Endothelial cell of umbilical vein (primary cell): ENCODE results near the gene COASY. TPM values are rescaled to one million over a fixed set of nuclear protein-coding genes. Genes with fewer than 3 reads are reported as not detected.

Experiments
- BruUV-seq: library from RNA; stranded (reverse); fragments of 400-500 nt; replicated peaks from 2 replicates; lab custom pipeline; 2021; lab: Mats Ljungman, UMichigan
- CTCF ChIA-PET: fragments of 300-600, 350-600 bp; sonication (Branson Sonifier 250); formaldehyde crosslinking; loops from one replicate; lab custom pipeline; 2021; ENCODE audit warnings: antibody characterized with exemption, inconsistent platforms; lab: Charles Lee
- POLR2A ChIA-PET: fragments of 300-600, 350-600 bp; sonication (Branson Sonifier 250); formaldehyde crosslinking; loops from one replicate; lab custom pipeline; 2021; ENCODE audit warnings: antibody characterized with exemption, inconsistent platforms; lab: Charles Lee
- DNase-seq: peaks from one replicate; pipeline ENCODE4 v3.0.0-alpha.2; 2011; ENCODE audit warnings: low read depth, low spot score
- FAIRE-seq: peaks from 2 replicates; lab custom pipeline; 2011; peaks lifted over from hg19 to GRCh38; lab: Jason Lieb, UNC
- H2AFZ ChIP-seq: 2 replicates; pipeline ENCODE4 v1.6.0; 2012; ENCODE audit warnings: low read depth, low read length, control low read depth, inconsistent platforms
- H3K27ac ChIP-seq: 2 replicates; pipeline ENCODE4 v1.5.1; 2011; ENCODE audit warnings: low read depth, mild to moderate bottlenecking, control low read depth, low read length, moderate library complexity; ENCODE audit not compliant: insufficient read depth
- H3K27me3 ChIP-seq, 2 experiments: 2 replicates each; pipeline versions ENCODE4 v1.6.0 to v1.6.1; 2011; ENCODE audit warnings: low read length in 2 of 2, mixed read lengths in 1 of 2; ENCODE audit not compliant: control insufficient read depth in 2 of 2, insufficient read depth in 2 of 2
- H3K36me3 ChIP-seq, 2 experiments: 2 replicates in 1 of 2; 3 replicates in 1 of 2; pipeline ENCODE4 v1.5.1; 2011; ENCODE audit warnings: low read length in 2 of 2, mild to moderate bottlenecking in 1 of 2, moderate library complexity in 1 of 2; ENCODE audit not compliant: control insufficient read depth in 2 of 2, insufficient read depth in 2 of 2; ENCODE audit errors: extremely low read depth in 1 of 2
- H3K4me1 ChIP-seq: 3 replicates; pipeline ENCODE4 v1.5.1; 2011; ENCODE audit warnings: mild to moderate bottlenecking, low read length; ENCODE audit not compliant: control insufficient read depth, insufficient read depth; ENCODE audit errors: extremely low read depth
- H3K4me2 ChIP-seq: 2 replicates; pipeline ENCODE4 v1.6.1; 2011; ENCODE audit warnings: low read length, control low read depth, mixed read lengths; ENCODE audit not compliant: insufficient read depth
- H3K4me3 ChIP-seq, 3 experiments: fragments of 200-600 bp in 1 of 3; sonication (generic), shearing (Covaris generic) in 1 of 3; replicated peaks in 1 of 3; 2 replicates each; pipeline ENCODE4 v1.5.1; 2011 to 2016; ENCODE audit warnings: control low read depth in 3 of 3, low read length in 3 of 3, mild to moderate bottlenecking in 2 of 3, inconsistent platforms in 1 of 3, low read depth in 1 of 3, moderate library complexity in 1 of 3; ENCODE audit not compliant: insufficient read depth in 1 of 3
- H3K79me2 ChIP-seq: 2 replicates; pipeline ENCODE4 v1.6.0; 2012; ENCODE audit warnings: low read length, inconsistent platforms; ENCODE audit not compliant: control insufficient read depth, insufficient read depth
- H3K9ac ChIP-seq: replicated peaks from 2 replicates; pipeline ENCODE3; 2011; ENCODE audit warnings: low read length, control low read depth; ENCODE audit not compliant: insufficient read depth; ENCODE audit errors: extremely low read depth
- H3K9me1 ChIP-seq: replicated peaks from 3 replicates; pipeline ENCODE4 v1.6.0; 2011; ENCODE audit warnings: mild to moderate bottlenecking, low read length; ENCODE audit not compliant: control insufficient read depth, insufficient read depth; ENCODE audit errors: extremely low read depth
- H3K9me3 ChIP-seq: replicated peaks from 2 replicates; pipeline ENCODE4 v1.5.1; 2012; ENCODE audit warnings: low read length, inconsistent platforms; ENCODE audit not compliant: control insufficient read depth, insufficient read depth
- H4K20me1 ChIP-seq: replicated peaks from 2 replicates; pipeline ENCODE3; 2011; ENCODE audit warnings: mild to moderate bottlenecking, low read length; ENCODE audit not compliant: control insufficient read depth, insufficient read depth; ENCODE audit errors: extremely low read depth
- CTCF ChIP-seq, 2 donors: IDR thresholded peaks; 1 replicate in 1 of 2; 2 replicates in 1 of 2; pipeline ENCODE4 v1.5.1; 2011; ENCODE audit warnings: low read length in 2 of 2, mild to moderate bottlenecking in 2 of 2, moderate library complexity in 2 of 2, control low read depth in 1 of 2, inconsistent platforms in 1 of 2, low read depth in 1 of 2; ENCODE audit not compliant: insufficient read depth in 1 of 2; ENCODE audit errors: extremely low read depth in 1 of 2
- EZH2 ChIP-seq: IDR thresholded peaks from 2 replicates; pipeline ENCODE4 v1.6.1; 2012; ENCODE audit warnings: borderline replicate concordance, low read depth, mild to moderate bottlenecking, moderate library complexity, low read length, inconsistent platforms; ENCODE audit not compliant: severe bottlenecking
- FOS ChIP-seq: IDR thresholded peaks from 2 replicates; pipeline ENCODE4 v1.6.1; 2011; ENCODE audit warnings: mild to moderate bottlenecking, low read length, moderate library complexity, borderline replicate concordance; ENCODE audit not compliant: insufficient read depth
- GATA2 ChIP-seq: IDR thresholded peaks from 2 replicates; pipeline ENCODE4 v1.7.0; 2011; ENCODE audit warnings: low read depth, mild to moderate bottlenecking, moderate library complexity, mixed read lengths, low read length; ENCODE audit not compliant: insufficient read length, insufficient read depth
- JUN ChIP-seq: IDR thresholded peaks from 2 replicates; pipeline ENCODE4 v1.6.1; 2011; ENCODE audit warnings: borderline replicate concordance, low read depth; ENCODE audit not compliant: insufficient read length, insufficient read depth
- MAX ChIP-seq: IDR thresholded peaks from 2 replicates; pipeline ENCODE4 v1.6.1; 2011; ENCODE audit not compliant: insufficient read depth, insufficient read length
- MYC ChIP-seq: IDR thresholded peaks from one replicate; pipeline ENCODE4 v1.6.1; 2011; ENCODE audit warnings: mild to moderate bottlenecking, low read depth, low read length
- POLR2A ChIP-seq: IDR thresholded peaks from 2 replicates; pipeline ENCODE4 v1.6.1; 2012; ENCODE audit warnings: low read depth, mild to moderate bottlenecking, control low read depth, low read length
- POLR2AphosphoS5 ChIP-seq: IDR thresholded peaks from 2 replicates; pipeline ENCODE4 v1.6.1; 2012; ENCODE audit warnings: low read depth, mild to moderate bottlenecking, control low read depth, low read length, moderate library complexity; ENCODE audit not compliant: insufficient read depth
- dilution Hi-C: fragments of 300-500 bp; cut with MboI; formaldehyde crosslinking; loops from one replicate; pipeline ENCODE4 v1.15.0; 2019; ENCODE audit warnings: low sequenced_read_pairs; ENCODE audit not compliant: extremely low pct_ligation_motif_present
- intact Hi-C: fragments of 100-400 bp; cut with micrococcal nuclease; formaldehyde crosslinking; loops from one replicate; pipeline ENCODE4 v1.10.0; 2022
- polyA plus RNA-seq, 4 experiments: library from polyadenylated mRNA; depleted of rRNA in 3 of 4; stranded (reverse) in 3 of 4; unstranded in 1 of 4; fragments of >200 nt; gene quantifications; 2 replicates each; pipeline versions ENCODE4 v1.2.1 to v1.2.3, GENCODE V29; 2011 to 2012; ENCODE audit warnings: missing spikeins in 1 of 4
- total RNA-seq: library from RNA; stranded (reverse); gene quantifications from 2 replicates; pipeline ENCODE4 v1.2.3, GENCODE V29; 2021

COASY gene
- total and polyA plus RNA-seq, 2 donors (not counting 3 experiments of a cell fraction or from before 2014, with no cell fraction given): 39.6 to 69.2 TPM

DNA sequence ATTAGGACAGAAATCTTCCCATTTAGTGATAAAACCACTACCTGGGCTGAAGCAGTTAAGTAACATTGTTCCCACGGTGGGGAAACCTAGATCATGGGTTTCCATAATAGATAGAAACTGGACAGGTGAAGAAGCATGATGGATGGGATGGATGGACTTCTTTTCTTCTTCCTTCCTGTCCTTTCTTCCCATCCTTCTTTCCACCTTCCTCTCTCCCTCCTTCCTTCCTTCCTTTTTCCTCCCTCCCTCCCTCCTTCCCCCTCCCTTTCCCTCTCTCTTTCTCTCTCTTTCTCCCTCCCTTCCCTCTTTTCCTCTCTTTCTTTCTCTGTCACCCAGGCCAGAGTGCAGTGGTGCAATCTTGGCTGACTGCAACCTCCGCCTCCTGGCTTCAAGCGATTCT lies 12.5 kb downstream of the COASY start:
- H3K79me2 ChIP-seq: peaks cover 17% of the 10 kb centered on the region
- H3K27me3 ChIP-seq: no peaks in the 10 kb centered on the region
- TF ChIP-seq MYC (no peak), POLR2A (no peak), POLR2AphosphoS5 (no peak), GATA2 (no peak), FOS (no peak), MAX (no peak), EZH2 (no peak), JUN (no peak), CTCF (IDR thresholded peaks at IDR 0.05; ENCODE audit: extremely low read depth in 1 of 2, insufficient read depth in 1 of 2, low read depth in 1 of 2, low read length in 2 of 2) (no peak)
- no peaks in the 10 kb centered on the region for H3K9me3 ChIP-seq
- dilution Hi-C loops: no loop called here
- no peak for DNase-seq
- no peaks in the 10 kb centered on the region for H3K9me1 ChIP-seq
- ChIA-PET CTCF (interaction anchor here (1.4 kb wide), 1 partner anchor 110 kb away, joined by 3 read pairs; no protein-coding TSS in a partner anchor), POLR2A (no interaction called here)
- no TSS peak for BruUV-seq
- H3K27ac ChIP-seq: no peak overlapping the region
- H2AFZ ChIP-seq: no peak overlapping the region
- no peak for FAIRE-seq
- H3K4me2 ChIP-seq: no peak overlapping the region
- peaks cover 21 to 33% of the 10 kb centered on the region in 2 experiments for H3K36me3 ChIP-seq
- H3K9ac ChIP-seq: no peak overlapping the region
- intact Hi-C loops: no loop called here
- no peaks in the 10 kb centered on the region for H4K20me1 ChIP-seq
- peaks cover 20% of the 10 kb centered on the region for H3K4me1 ChIP-seq
- H3K4me3 ChIP-seq: no peak overlapping the region
